Measurements from ENCODE around the gene C4A. TPM values are rescaled to one million over a fixed set of nuclear protein-coding genes. Genes with fewer than 3 reads are reported as not detected.

C4A gene
- total and polyA plus RNA-seq, 7 donors: 3.0 to 13.2 (median 5.6) TPM

- 1 to 3% (median 2%) methylated on average over 6 of the region's 6 CpGs for WGBS, 3 donors
- TF ChIP-seq CTCF (IDR thresholded peaks at IDR 0.05): no peak
- ATAC-seq (no peak), DNase-seq (no peak)
- no peaks in the 10 kb centered on the region for H3K9me3 ChIP-seq
- no peak overlapping the region for H3K27ac ChIP-seq
- H3K4me1 ChIP-seq: no peaks in the 10 kb centered on the region
- intact Hi-C loops (cut with DNase I): no loop called here
- peaks cover 0 to 27% (median 0%) of the 10 kb centered on the region in 3 donors for H3K27me3 ChIP-seq (ENCODE audit: insufficient read depth in 3 of 3, low read length in 2 of 3)
- H3K4me3 ChIP-seq: no peak overlapping the region
- no peaks in the 10 kb centered on the region for H3K36me3 ChIP-seq (ENCODE audit: insufficient read depth in 1 of 2, low read depth in 1 of 2)
Observed at GRCh38 chr6:31940256-31940664, 41.6 kb upstream of the C4A start.

- ATAC-seq (no peak), DNase-seq (no peak)
- intact Hi-C loops (cut with DNase I): no loop called here
- peaks cover 0 to 28% (median 0%) of the 10 kb centered on the region in 3 donors for H3K27me3 ChIP-seq (ENCODE audit: insufficient read depth in 3 of 3, low read length in 2 of 3)
- no peaks in the 10 kb centered on the region for H3K4me1 ChIP-seq
- no peak overlapping the region for H3K4me3 ChIP-seq
- no peak overlapping the region for H3K27ac ChIP-seq
- no peak for TF ChIP-seq CTCF (IDR thresholded peaks at IDR 0.05)
- 79 to 83% (median 81%) methylated on average over 3 of the region's 3 CpGs for whole genome bisulfite sequencing, 3 donors
- H3K36me3 ChIP-seq (ENCODE audit: insufficient read depth in 1 of 2, low read depth in 1 of 2): no peaks in the 10 kb centered on the region
- no peaks in the 10 kb centered on the region for H3K9me3 ChIP-seq
Observed at GRCh38 chr6:31943742-31944141, 38.1 kb upstream of the C4A start.

DNA sequence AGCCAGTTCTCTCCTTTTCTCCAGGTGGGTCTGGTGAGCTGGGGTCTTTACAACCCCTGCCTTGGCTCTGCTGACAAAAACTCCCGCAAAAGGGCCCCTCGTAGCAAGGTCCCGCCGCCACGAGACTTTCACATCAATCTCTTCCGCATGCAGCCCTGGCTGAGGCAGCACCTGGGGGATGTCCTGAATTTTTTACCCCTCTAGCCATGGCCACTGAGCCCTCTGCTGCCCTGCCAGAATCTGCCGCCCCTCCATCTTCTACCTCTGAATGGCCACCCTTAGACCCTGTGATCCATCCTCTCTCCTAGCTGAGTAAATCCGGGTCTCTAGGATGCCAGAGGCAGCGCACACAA lies 36.7 kb upstream of the C4A start:
- H3K9me3 ChIP-seq: no peaks in the 10 kb centered on the region
- 67 to 74% (median 73%) methylated on average over 9 of the region's 9 CpGs for WGBS, 3 donors
- H3K27me3 ChIP-seq (ENCODE audit: insufficient read depth in 3 of 3, low read length in 2 of 3): peaks cover 0 to 28% (median 0%) of the 10 kb centered on the region in 3 donors
- H3K4me3 ChIP-seq: no peak overlapping the region
- H3K4me1 ChIP-seq: no peaks in the 10 kb centered on the region
- peak overlapping the region; percentile 30 for H3K27ac ChIP-seq
- no peaks in the 10 kb centered on the region for H3K36me3 ChIP-seq (ENCODE audit: insufficient read depth in 1 of 2, low read depth in 1 of 2)
- intact Hi-C loops (cut with DNase I): no loop called here
- ATAC-seq: no peak
- no peak for DNase-seq
- TF ChIP-seq CTCF (IDR thresholded peaks at IDR 0.05): no peak

DNA sequence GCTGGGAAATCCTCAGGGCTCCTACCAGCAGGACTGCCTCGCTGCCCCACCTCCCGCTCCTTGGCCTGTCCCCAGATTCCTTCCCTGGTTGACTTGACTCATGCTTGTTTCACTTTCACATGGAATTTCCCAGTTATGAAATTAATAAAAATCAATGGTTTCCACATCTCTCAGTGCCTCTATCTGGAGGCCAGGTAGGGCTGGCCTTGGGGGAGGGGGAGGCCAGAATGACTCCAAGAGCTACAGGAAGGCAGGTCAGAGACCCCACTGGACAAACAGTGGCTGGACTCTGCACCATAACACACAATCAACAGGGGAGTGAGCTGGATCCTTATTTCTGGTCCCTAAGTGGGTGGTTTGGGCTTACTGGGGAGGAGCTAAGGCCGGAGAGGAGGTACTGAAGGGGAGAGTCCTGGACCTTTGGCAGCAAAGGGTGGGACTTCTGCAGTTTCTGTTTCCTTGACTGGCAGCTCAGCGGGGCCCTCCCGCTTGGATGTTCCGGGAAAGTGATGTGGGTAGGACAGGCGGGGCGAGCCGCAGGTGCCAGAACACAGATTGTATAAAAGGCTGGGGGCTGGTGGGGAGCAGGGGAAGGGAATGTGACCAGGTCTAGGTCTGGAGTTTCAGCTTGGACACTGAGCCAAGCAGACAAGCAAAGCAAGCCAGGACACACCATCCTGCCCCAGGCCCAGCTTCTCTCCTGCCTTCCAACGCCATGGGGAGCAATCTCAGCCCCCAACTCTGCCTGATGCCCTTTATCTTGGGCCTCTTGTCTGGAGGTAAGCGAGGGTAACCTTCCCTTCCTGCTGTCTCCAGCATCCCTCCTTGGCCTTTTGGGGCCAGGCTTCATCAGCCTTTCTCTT lies 36.1 kb upstream of the C4A start, which contains the start of gene CFB:
Gene CFB (plus strand): TSS at position 589 of the 863 bp plus-strand sequence. CDS start 127 bp downstream, at position 716.
- intact Hi-C loops (cut with DNase I): no loop called here
- H3K36me3 ChIP-seq (ENCODE audit: insufficient read depth in 1 of 2, low read depth in 1 of 2): no peaks in the 10 kb centered on the region
- no peaks in the 10 kb centered on the region for H3K4me1 ChIP-seq
- peaks cover 0 to 28% (median 0%) of the 10 kb centered on the region in 3 donors for H3K27me3 ChIP-seq (ENCODE audit: insufficient read depth in 3 of 3, low read length in 2 of 3)
- DNase-seq (peak; percentile 84 to 87), ATAC-seq (peak; percentile 48 to 67 (median 50))
- H3K9me3 ChIP-seq: no peaks in the 10 kb centered on the region
- H3K4me3 ChIP-seq: peak within 1 kb of the TSS; percentile 22
- WGBS, 3 donors: 34 to 36% (median 35%) methylated on average over 10 to 11 of the region's 11 CpGs
- peak within 1 kb of the TSS; percentile 55 for H3K27ac ChIP-seq
- no peak for TF ChIP-seq CTCF (IDR thresholded peaks at IDR 0.05)
